Measurements from ENCODE around the gene TNKS1BP1. TPM values are rescaled to one million over a fixed set of nuclear protein-coding genes. Genes with fewer than 3 reads are reported as not detected.

Gene TNKS1BP1
- total and polyA plus RNA-seq, 9 of the 15 experiments (the other 6 are each of a cell fraction or from before 2014, with no cell fraction given) = 1.1 to 47.2 (median 10.9) TPM

GRCh38 chr11:57277845-57278720, 46.7 kb downstream of the TNKS1BP1 start (continued):
- TF ChIP-seq CAMTA2 (CRISPR knock-in tag; conservative IDR thresholded peaks at IDR 0.05) (no peak), MCM2 (IDR thresholded peaks at IDR 0.05; ENCODE audit: low read depth) (no peak), ADNP (tag; IDR thresholded peaks at IDR 0.05) (no peak), NCOA2 (IDR thresholded peaks at IDR 0.05; ENCODE audit: partially characterized antibody in 2 of 2) (no peak), CREB3 (tag; conservative IDR thresholded peaks at IDR 0.05; ENCODE audit: low read depth) (no peak), SRF (CRISPR knock-in tag; IDR thresholded peaks at IDR 0.05) (no peak), NEUROD1 (IDR thresholded peaks at IDR 0.05; ENCODE audit: borderline replicate concordance, low read depth, low read length, partially characterized antibody) (no peak), HDAC2 (IDR thresholded peaks at IDR 0.05) (peak; percentile 22; the same call in 1 of the 2 replicates), ZNF274 (IDR thresholded peaks at IDR 0.05; ENCODE audit: borderline replicate concordance, low read depth, low read length) (no peak), ZBTB1 (CRISPR knock-in tag; IDR thresholded peaks at IDR 0.05; ENCODE audit: borderline replicate concordance, low read depth) (no peak), ELK3 (CRISPR knock-in tag; IDR thresholded peaks at IDR 0.05) (no peak), ZBTB9 (CRISPR knock-in tag; IDR thresholded peaks at IDR 0.05) (no peak), ZNF655 (CRISPR knock-in tag; IDR thresholded peaks at IDR 0.05) (no peak), PTRF (tag; IDR thresholded peaks at IDR 0.05) (no peak), MTA3 (IDR thresholded peaks at IDR 0.05; ENCODE audit: borderline replicate concordance) (0 out of 2 replicates have a peak, but pooled peaks have one; percentile 26), FOXJ2 (tag; IDR thresholded peaks at IDR 0.05) (peak; percentile 75; the same call in 1 of the 2 replicates), RFX5 (IDR thresholded peaks at IDR 0.05; ENCODE audit: low read depth, low read length) (no peak), CXXC5 (CRISPR knock-in tag; IDR thresholded peaks at IDR 0.05) (no peak; the same call in 1 of the 2 replicates), CTBP1 (IDR thresholded peaks at IDR 0.05; ENCODE audit: borderline replicate concordance) (peak; percentile 26; the same call in 1 of the 2 replicates), ZNF280A (IDR thresholded peaks at IDR 0.05; ENCODE audit: low read depth, partially characterized antibody) (no peak), KLF6 (CRISPR knock-in tag; IDR thresholded peaks at IDR 0.05; ENCODE audit: borderline replicate concordance) (no peak)

All from K562 (cell line).